Thyroid gland (tissue), 4 donors: ENCODE results near the gene ST7L. TPM values are rescaled to one million over a fixed set of nuclear protein-coding genes. Genes with fewer than 3 reads are reported as not detected.
A peak's percentile ranks its signal among the peaks of the same experiment; 100 is the strongest.

Experiments
- DNase-seq, 2 donors: peaks; one replicate each; pipeline ENCODE4 v3.0.0-alpha.2; 2019
- H3K27ac ChIP-seq, 3 donors: fragments of 200-600 bp; sonication (generic); 1 replicate in 2 of 3; 2 replicates in 1 of 3; pipeline ENCODE4 v1.5.1; 2016 to 2019; ENCODE audit warnings: mild to moderate bottlenecking in 1 of 3, moderate library complexity in 1 of 3
- H3K27me3 ChIP-seq: fragments of 200-600 bp; sonication (generic); one replicate; pipeline ENCODE4 v1.5.1; 2019
- H3K36me3 ChIP-seq, 2 donors: fragments of 200-600 bp; sonication (generic); one replicate each; pipeline ENCODE4 v1.5.1; 2016 to 2019
- H3K4me1 ChIP-seq, 2 donors: fragments of 200-600 bp; sonication (generic); one replicate each; pipeline ENCODE4 v1.5.1; 2017 to 2019
- H3K4me3 ChIP-seq, 3 donors: fragments of 200-600 bp; sonication (generic); replicated peaks in 1 of 3; 1 replicate in 2 of 3; 2 replicates in 1 of 3; pipeline ENCODE4 v1.5.1; 2016; ENCODE audit warnings: mild to moderate bottlenecking in 1 of 3
- H3K9me3 ChIP-seq: fragments of 200-600 bp; sonication (generic); one replicate; pipeline ENCODE4 v1.5.1; 2017
- POLR2A ChIP-seq, 2 donors: fragments of 450-650 bp; IDR thresholded peaks; one replicate each; pipeline ENCODE4 v1.6.1; 2017; ENCODE audit warnings: antibody characterized with exemption in 2 of 2, mild to moderate bottlenecking in 2 of 2, moderate library complexity in 1 of 2
- WGBS, 2 donors: methylation state at CpG; one replicate each; pipeline ENCODE4 v1.1.5; 2017; 5-methylcytosine and 5-hydroxymethylcytosine counted together
- intact Hi-C: fragments of 100-400 bp; cut with DNase I; formaldehyde crosslinking; loops from one replicate; pipeline ENCODE4 v1.15.1; 2023
- total RNA-seq, 4 donors: library from RNA; depleted of rRNA; stranded (reverse); fragments of >200 nt; gene quantifications; one replicate each; pipeline ENCODE4 v1.2.3, GENCODE V29; 2016
- TF ChIP-seq, protein P1 (sequence below), 6 experiments: fragments of 200-600 bp in 3 of 6; fragments of 450-650 bp in 3 of 6; sonication (generic) in 3 of 6; IDR thresholded peaks; one replicate each; pipeline ENCODE4 v1.5.1; 2016 to 2019; ENCODE audit warnings: antibody characterized with exemption in 6 of 6, mild to moderate bottlenecking in 2 of 6, inconsistent platforms in 1 of 6, moderate library complexity in 1 of 6

Gene ST7L
- total RNA-seq, 4 donors from 2014 or later, result 27.3 to 46.4 (median 44.9) TPM

DNA sequence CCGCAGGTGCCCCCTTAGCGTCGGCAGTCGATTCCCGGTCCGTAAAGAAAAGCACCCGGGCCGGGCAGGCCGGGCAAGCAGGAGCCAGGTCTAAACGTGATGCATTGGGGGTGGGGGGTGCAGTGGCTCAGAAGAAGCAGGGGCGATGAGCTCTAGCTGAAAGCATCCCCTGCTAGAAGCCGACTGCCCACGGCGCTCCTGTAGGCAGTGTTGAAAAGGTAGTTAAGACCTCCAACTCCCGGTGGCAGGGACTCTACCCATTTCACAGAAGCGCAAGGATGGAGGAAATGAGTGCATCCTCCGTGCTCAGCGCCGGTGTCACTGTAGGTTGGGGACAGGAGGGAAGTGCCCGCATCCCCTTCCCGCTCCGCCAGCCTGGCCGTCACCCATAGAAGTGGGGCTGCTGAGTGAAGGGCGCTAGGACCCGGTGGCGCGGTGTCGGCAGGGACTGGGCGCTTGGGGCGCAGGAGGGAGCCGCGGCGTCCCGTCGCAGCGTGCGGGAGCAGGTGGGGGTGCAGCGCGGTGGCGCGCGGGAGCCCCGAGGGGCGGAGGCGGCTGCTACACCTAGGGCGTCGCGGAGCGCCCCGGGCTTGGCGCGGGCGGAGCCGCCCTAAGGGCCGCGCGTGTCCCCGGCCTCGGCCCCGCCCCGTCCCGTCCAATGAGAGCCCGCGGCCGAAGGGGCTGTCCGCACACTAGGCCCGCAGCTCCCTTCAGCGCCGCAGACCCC lies 110.5 kb downstream of the ST7L start, which contains the start of gene WNT2B:
Gene WNT2B (plus strand): TSS at position 688 of the 727 bp plus-strand sequence. CDS start 298 bp downstream, outside the sequence.
- whole genome bisulfite sequencing, 2 donors, result 0 to 1% methylated on average over 7 to 28 of the region's 69 CpGs
- intact Hi-C loops, result loop anchor here (10.0 kb wide), 1 partner anchor 196 kb away; the partner anchor contains the start of gene RHOC
- Histone ChIP-seq H3K36me3 (no peaks in the 10 kb centered on the region), H3K9me3 (no peaks in the 10 kb centered on the region), H3K4me1 (peaks cover 9 to 16% of the 10 kb centered on the region in 2 donors), H3K27me3 (peaks cover 6% of the 10 kb centered on the region), H3K4me3 (peak within 1 kb of the TSS in 2 of 3 donors; percentile 2 to 34), H3K27ac (no peak within 1 kb of the TSS)
- TF ChIP-seq, protein P1, sequence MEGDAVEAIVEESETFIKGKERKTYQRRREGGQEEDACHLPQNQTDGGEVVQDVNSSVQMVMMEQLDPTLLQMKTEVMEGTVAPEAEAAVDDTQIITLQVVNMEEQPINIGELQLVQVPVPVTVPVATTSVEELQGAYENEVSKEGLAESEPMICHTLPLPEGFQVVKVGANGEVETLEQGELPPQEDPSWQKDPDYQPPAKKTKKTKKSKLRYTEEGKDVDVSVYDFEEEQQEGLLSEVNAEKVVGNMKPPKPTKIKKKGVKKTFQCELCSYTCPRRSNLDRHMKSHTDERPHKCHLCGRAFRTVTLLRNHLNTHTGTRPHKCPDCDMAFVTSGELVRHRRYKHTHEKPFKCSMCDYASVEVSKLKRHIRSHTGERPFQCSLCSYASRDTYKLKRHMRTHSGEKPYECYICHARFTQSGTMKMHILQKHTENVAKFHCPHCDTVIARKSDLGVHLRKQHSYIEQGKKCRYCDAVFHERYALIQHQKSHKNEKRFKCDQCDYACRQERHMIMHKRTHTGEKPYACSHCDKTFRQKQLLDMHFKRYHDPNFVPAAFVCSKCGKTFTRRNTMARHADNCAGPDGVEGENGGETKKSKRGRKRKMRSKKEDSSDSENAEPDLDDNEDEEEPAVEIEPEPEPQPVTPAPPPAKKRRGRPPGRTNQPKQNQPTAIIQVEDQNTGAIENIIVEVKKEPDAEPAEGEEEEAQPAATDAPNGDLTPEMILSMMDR (IDR thresholded peaks at IDR 0.05), result no peak
- TF ChIP-seq POLR2A (IDR thresholded peaks at IDR 0.05), result no peak
- no peak for DNase-seq

DNA sequence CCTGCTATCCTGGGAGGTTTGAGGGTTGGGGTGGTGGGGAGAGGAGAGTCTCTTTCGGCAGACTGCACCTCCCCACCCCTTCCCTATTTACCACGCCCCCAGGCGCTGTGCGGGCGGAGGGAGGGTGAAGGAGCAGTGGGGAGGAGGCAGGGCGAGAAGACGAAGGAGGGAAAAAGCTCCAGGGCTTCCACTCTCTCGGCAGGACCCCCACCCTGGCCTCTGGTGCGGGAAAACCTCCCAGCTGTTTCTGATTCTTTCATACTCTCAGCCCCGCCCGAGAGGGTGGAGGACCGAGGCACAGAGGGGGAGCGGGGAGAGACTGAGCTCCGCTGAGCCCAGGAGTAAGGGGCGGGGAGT lies 111.0 kb downstream of the ST7L start:
- intact Hi-C loops, result loop anchor here (10.0 kb wide), 1 partner anchor 197 kb away; the partner anchor contains the start of gene RHOC
- Histone ChIP-seq H3K4me3 (peak overlapping the region in 1 of 3 donors; percentile 34), H3K36me3 (no peaks in the 10 kb centered on the region), H3K27ac (no peak overlapping the region), H3K9me3 (no peaks in the 10 kb centered on the region), H3K27me3 (peaks cover 6% of the 10 kb centered on the region), H3K4me1 (peaks cover 9 to 16% of the 10 kb centered on the region in 2 donors)
- WGBS, 2 donors, result 3 to 6% methylated on average over 15 of the region's 15 CpGs
- no peak for DNase-seq
- TF ChIP-seq, protein P1 (IDR thresholded peaks at IDR 0.05), result no peak
- TF ChIP-seq POLR2A (IDR thresholded peaks at IDR 0.05), result no peak

DNA sequence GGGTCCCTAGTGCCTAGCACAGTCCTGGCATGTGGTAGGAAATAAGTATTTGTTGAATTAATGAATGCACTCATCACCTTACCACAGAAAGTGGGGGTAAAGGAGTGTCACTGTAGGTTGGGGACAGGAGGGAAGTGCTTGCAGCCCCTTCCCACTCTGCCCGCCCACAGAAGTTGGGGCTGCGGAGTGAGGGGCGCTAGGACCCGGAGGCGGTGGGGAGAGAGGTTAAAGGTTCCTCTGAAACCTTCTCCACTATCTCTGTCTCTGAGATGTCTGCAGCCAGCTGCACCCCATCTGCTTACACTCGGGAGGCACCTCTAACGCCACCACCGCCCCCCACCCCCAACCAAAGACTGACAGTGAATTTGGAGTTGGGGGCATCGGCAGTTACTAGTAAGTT lies 111.6 kb downstream of the ST7L start:
- WGBS, 2 donors, result 77 to 84% methylated on average over 9 of the region's 9 CpGs
- no peak for DNase-seq
- no peaks in the 10 kb centered on the region for H3K36me3 ChIP-seq
- intact Hi-C loops, result loop anchor here (10.0 kb wide), 1 partner anchor 197 kb away; the partner anchor contains the start of gene RHOC
- H3K4me3 ChIP-seq, result peak overlapping the region in 1 of 3 donors; percentile 34
- H3K27ac ChIP-seq, result no peak overlapping the region
- peaks cover 6% of the 10 kb centered on the region for H3K27me3 ChIP-seq
- H3K9me3 ChIP-seq, result no peaks in the 10 kb centered on the region
- peaks cover 9 to 19% of the 10 kb centered on the region in 2 donors for H3K4me1 ChIP-seq
- no peak for TF ChIP-seq POLR2A (IDR thresholded peaks at IDR 0.05)
- TF ChIP-seq, protein P1 (IDR thresholded peaks at IDR 0.05), result no peak

DNA sequence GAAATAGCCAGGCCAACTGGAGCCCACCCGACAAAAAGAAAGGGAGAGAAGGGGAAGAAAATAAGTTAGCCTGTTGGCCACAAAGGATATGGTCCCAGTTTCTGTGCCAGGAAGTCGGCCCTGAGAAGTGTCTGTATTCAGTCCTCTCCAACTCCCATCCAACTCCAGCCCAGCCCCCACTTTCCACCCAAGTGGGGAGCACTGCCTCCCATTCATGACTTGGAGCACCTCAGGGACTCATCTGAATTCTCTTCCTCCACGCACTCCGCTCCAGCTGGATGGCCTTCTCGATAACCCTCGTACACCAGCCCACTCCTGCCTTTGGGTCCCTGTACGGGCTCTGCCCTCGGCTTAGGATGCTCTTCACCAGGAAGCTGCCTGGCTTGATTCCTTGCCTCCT lies 112.2 kb downstream of the ST7L start:
- intact Hi-C loops, result loop anchor here (10.0 kb wide), 1 partner anchor 198 kb away; the partner anchor contains the start of gene RHOC

More for the DNA sequence above, 112.2 kb downstream of the ST7L start:
- no peak for DNase-seq
- Histone ChIP-seq H3K4me1 (peaks cover 9 to 24% of the 10 kb centered on the region in 2 donors), H3K36me3 (no peaks in the 10 kb centered on the region), H3K4me3 (no peak overlapping the region), H3K9me3 (no peaks in the 10 kb centered on the region), H3K27me3 (peaks cover 6% of the 10 kb centered on the region), H3K27ac (no peak overlapping the region)
- TF ChIP-seq POLR2A (IDR thresholded peaks at IDR 0.05), result no peak
- TF ChIP-seq, protein P1 (IDR thresholded peaks at IDR 0.05), result no peak
- WGBS, 2 donors, result 86 to 90% methylated on average over 8 of the region's 8 CpGs
